Body of pancreas (tissue), 4 donors: ENCODE data around the gene KIF18B.

Source experiments
- CTCF ChIP-seq, 7 experiments: fragments of 450-650 bp in 4 of 7; fragments of 200-600 bp in 3 of 7; sonication (generic) in 3 of 7; IDR thresholded peaks; one replicate each; pipeline ENCODE4 v1.5.1; 2016 to 2019; ENCODE audit warnings: antibody characterized with exemption in 7 of 7
- POLR2A ChIP-seq, 3 donors: fragments of 450-650 bp; IDR thresholded peaks; one replicate each; pipeline ENCODE4 v1.6.1; 2016; ENCODE audit warnings: antibody characterized with exemption in 3 of 3, mild to moderate bottlenecking in 2 of 3

GRCh38 chr17:44932787-44933097 lies 14.8 kb downstream of the KIF18B start:
- TF ChIP-seq CTCF (IDR thresholded peaks at IDR 0.05) (no peak), POLR2A (IDR thresholded peaks at IDR 0.05) (no peak)
